Kidney (tissue), 14 donors: ENCODE results near the gene SCRN2. TPM values are rescaled to one million over a fixed set of nuclear protein-coding genes. Genes with fewer than 3 reads are reported as not detected.

Experiments used
- DNase-seq, 5 donors: peaks; one replicate each; pipeline ENCODE4 v3.0.0-alpha.2; 2013 to 2020
- FAIRE-seq: peaks from 2 replicates; lab custom pipeline; 2012; peaks lifted over from hg19 to GRCh38; lab: Jason Lieb, UNC
- H3K27ac ChIP-seq, 2 donors: one replicate each; pipeline ENCODE4 v1.7.0; 2013; ENCODE audit warnings: low read depth in 2 of 2, low read length in 2 of 2, inconsistent platforms in 1 of 2
- H3K27me3 ChIP-seq: one replicate; pipeline ENCODE4 v1.7.1; 2013; ENCODE audit warnings: low read length, inconsistent platforms; ENCODE audit not compliant: control insufficient read depth, insufficient read depth
- H3K36me3 ChIP-seq, 3 donors: one replicate each; pipeline versions ENCODE4 v1.7.0 to v1.7.1; 2013; ENCODE audit warnings: low read length in 3 of 3, control low read depth in 1 of 3, inconsistent platforms in 1 of 3; ENCODE audit not compliant: insufficient read depth in 3 of 3, control insufficient read depth in 2 of 3
- H3K4me1 ChIP-seq, 3 donors: one replicate each; pipeline versions ENCODE4 v1.7.0 to v1.7.1; 2013; ENCODE audit warnings: low read length in 3 of 3, inconsistent platforms in 1 of 3, low read depth in 1 of 3; ENCODE audit not compliant: control insufficient read depth in 2 of 3, insufficient read depth in 2 of 3
- H3K4me3 ChIP-seq, 3 donors: one replicate each; pipeline versions ENCODE4 v1.7.0 to v1.8.1; 2013; ENCODE audit warnings: low read length in 3 of 3, control low read depth in 1 of 3, inconsistent platforms in 1 of 3
- H3K9ac ChIP-seq, 3 donors: one replicate each; pipeline versions ENCODE4 v1.7.0 to v1.7.1; 2013; ENCODE audit warnings: low read length in 3 of 3, control low read depth in 1 of 3, inconsistent platforms in 1 of 3
- H3K9me3 ChIP-seq, 3 donors: one replicate each; pipeline versions ENCODE4 v1.7.0 to v1.7.1; 2013; ENCODE audit warnings: low read length in 3 of 3, control low read depth in 1 of 3, inconsistent platforms in 1 of 3; ENCODE audit not compliant: control insufficient read depth in 2 of 3, insufficient read depth in 1 of 3
- intact Hi-C: fragments of 100-400 bp; cut with DNase I; formaldehyde crosslinking; loops from one replicate; pipeline ENCODE4 v1.11.1; 2022
- polyA plus RNA-seq: library from polyadenylated mRNA; stranded (reverse); fragments of 350-450 nt; fragmentation: Illumina TruSeq; extraction: RNeasy Lipid Tissue Mini Kit (QIAGEN cat#74804); gene quantifications from one replicate; pipeline ENCODE4 v1.2.3, GENCODE V29; 2014; ENCODE audit warnings: low read depth, low replicate concordance; ENCODE audit not compliant: insufficient read depth
- total RNA-seq: library from RNA; stranded (reverse); fragmentation: NEBNext Ultra II Directional; extraction: Animal tissue kit (Norgen Biotek cat#: 25700); gene quantifications from one replicate; pipeline ENCODE4 v1.2.1, GENCODE V29; 2021
- TF ChIP-seq, protein P1 (sequence below): IDR thresholded peaks from 3 replicates; pipeline ENCODE4 v1.5.1; 2012; ENCODE audit warnings: mild to moderate bottlenecking, moderate library complexity, borderline replicate concordance; ENCODE audit not compliant: insufficient read depth; ENCODE audit errors: extremely low read depth
- donor health status: control.
- donor health status: control.
- donor health status: control.
- donor health status: control.
- donor health status: control.
- donor health status: DM: yes; HTN: yes; CAD: no.
- donor health status: Normal renal cell carcinoma (clear cell type).

The SCRN2 gene
- total and polyA plus RNA-seq, 2 donors from 2014 or later = 40.3 to 172 TPM

- FAIRE-seq = no peak
- DNase-seq = no peak
- no peak overlapping the region for H3K9ac ChIP-seq
- TF ChIP-seq, protein P1, sequence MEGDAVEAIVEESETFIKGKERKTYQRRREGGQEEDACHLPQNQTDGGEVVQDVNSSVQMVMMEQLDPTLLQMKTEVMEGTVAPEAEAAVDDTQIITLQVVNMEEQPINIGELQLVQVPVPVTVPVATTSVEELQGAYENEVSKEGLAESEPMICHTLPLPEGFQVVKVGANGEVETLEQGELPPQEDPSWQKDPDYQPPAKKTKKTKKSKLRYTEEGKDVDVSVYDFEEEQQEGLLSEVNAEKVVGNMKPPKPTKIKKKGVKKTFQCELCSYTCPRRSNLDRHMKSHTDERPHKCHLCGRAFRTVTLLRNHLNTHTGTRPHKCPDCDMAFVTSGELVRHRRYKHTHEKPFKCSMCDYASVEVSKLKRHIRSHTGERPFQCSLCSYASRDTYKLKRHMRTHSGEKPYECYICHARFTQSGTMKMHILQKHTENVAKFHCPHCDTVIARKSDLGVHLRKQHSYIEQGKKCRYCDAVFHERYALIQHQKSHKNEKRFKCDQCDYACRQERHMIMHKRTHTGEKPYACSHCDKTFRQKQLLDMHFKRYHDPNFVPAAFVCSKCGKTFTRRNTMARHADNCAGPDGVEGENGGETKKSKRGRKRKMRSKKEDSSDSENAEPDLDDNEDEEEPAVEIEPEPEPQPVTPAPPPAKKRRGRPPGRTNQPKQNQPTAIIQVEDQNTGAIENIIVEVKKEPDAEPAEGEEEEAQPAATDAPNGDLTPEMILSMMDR = no peak
- H3K9me3 ChIP-seq = no peaks in the 10 kb centered on the region
- intact Hi-C loops = no loop called here
- no peaks in the 10 kb centered on the region for H3K4me1 ChIP-seq
- no peak overlapping the region for H3K27ac ChIP-seq
- H3K27me3 ChIP-seq = peaks cover 20% of the 10 kb centered on the region
- H3K4me3 ChIP-seq = no peak overlapping the region
- no peaks in the 10 kb centered on the region for H3K36me3 ChIP-seq
These were observed 16.7 kb upstream of the SCRN2 start for GRCh38 chr17:47857551-47858455.

DNA sequence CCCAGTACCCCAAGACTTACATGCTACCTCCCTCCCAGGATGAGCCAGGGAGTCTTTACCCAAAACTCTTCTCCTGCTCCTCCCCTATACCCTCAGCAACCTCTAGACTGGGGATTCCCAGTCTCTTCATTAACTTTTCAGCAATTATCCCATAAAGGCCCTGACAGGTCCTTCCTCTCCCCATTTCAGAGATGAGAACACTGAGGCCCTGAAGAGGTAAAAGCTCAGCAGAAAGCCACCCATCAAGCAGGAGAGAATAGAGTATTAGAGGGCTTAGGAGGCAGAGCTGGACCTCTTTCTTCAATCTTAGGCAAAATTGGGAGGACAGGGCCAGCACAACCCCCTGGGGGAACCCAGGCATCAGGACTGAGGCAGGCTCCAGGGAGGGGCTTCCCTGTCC, 15.8 kb upstream of the SCRN2 start:
- FAIRE-seq = no peak
- H3K4me1 ChIP-seq = peaks cover 0 to 3% (median 0%) of the 10 kb centered on the region in 3 donors
- no peak overlapping the region for H3K9ac ChIP-seq
- no peaks in the 10 kb centered on the region for H3K9me3 ChIP-seq
- no peak for DNase-seq
- H3K27me3 ChIP-seq = peaks cover 29% of the 10 kb centered on the region
- no peak overlapping the region for H3K27ac ChIP-seq
- intact Hi-C loops = no loop called here
- no peaks in the 10 kb centered on the region for H3K36me3 ChIP-seq
- no peak overlapping the region for H3K4me3 ChIP-seq
- TF ChIP-seq, protein P1 = no peak

DNA sequence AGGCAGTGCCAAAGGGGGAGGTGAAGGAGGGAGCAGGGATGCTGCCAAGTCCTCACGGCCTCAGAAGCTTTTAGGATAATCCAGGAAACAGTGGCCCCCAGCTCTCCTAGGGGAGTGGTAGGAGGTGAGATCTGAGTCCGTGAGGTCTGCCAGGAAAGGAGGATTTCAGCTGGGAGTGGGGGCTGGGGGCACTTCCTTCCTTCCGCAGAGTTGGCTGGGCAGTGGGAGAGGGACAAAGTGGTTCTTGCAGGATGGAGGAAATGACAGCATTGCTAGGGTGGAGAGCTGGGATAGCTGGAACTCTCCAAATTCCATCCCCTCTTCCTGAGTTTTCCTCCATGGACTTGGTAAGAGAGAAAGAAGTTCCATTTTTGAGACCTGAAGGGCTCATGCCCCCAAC, 14.7 kb upstream of the SCRN2 start:
- Histone ChIP-seq H3K9ac (no peak overlapping the region), H3K9me3 (no peaks in the 10 kb centered on the region), H3K4me3 (no peak overlapping the region), H3K4me1 (peaks cover 0 to 3% (median 3%) of the 10 kb centered on the region in 3 donors), H3K36me3 (no peaks in the 10 kb centered on the region), H3K27ac (peak overlapping the region in 1 of 2 donors; percentile 45), H3K27me3 (peaks cover 31% of the 10 kb centered on the region)
- TF ChIP-seq, protein P1 = no peak
- FAIRE-seq (no peak), DNase-seq (peak in 1 of 5 donors; percentile 50)
- intact Hi-C loops = no loop called here
